ENCODE results near the gene PPM1H. TPM values are rescaled to one million over a fixed set of nuclear protein-coding genes. Genes with fewer than 3 reads are reported as not detected.

The PPM1H gene
- total RNA-seq, 3 donors from 2014 or later, result 4.9 to 6.1 (median 5.8) TPM

- Histone ChIP-seq H3K36me3 (ENCODE audit: low read depth) (no peaks in the 10 kb centered on the region), H3K4me1 (ENCODE audit: low read depth) (peaks cover 10% of the 10 kb centered on the region), H3K9me3 (no peaks in the 10 kb centered on the region), H3K4me3 (peak overlapping the region; percentile 78)
- DNase-seq (no peak), ATAC-seq (no peak)
- TF ChIP-seq, protein P1, sequence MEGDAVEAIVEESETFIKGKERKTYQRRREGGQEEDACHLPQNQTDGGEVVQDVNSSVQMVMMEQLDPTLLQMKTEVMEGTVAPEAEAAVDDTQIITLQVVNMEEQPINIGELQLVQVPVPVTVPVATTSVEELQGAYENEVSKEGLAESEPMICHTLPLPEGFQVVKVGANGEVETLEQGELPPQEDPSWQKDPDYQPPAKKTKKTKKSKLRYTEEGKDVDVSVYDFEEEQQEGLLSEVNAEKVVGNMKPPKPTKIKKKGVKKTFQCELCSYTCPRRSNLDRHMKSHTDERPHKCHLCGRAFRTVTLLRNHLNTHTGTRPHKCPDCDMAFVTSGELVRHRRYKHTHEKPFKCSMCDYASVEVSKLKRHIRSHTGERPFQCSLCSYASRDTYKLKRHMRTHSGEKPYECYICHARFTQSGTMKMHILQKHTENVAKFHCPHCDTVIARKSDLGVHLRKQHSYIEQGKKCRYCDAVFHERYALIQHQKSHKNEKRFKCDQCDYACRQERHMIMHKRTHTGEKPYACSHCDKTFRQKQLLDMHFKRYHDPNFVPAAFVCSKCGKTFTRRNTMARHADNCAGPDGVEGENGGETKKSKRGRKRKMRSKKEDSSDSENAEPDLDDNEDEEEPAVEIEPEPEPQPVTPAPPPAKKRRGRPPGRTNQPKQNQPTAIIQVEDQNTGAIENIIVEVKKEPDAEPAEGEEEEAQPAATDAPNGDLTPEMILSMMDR (IDR thresholded peaks at IDR 0.05), result no peak
- intact Hi-C loops (cut with DNase I, micrococcal nuclease), result no loop called here
Measured at GRCh38 chr12:62601765-62602164, 333.2 kb downstream of the PPM1H start.

DNA sequence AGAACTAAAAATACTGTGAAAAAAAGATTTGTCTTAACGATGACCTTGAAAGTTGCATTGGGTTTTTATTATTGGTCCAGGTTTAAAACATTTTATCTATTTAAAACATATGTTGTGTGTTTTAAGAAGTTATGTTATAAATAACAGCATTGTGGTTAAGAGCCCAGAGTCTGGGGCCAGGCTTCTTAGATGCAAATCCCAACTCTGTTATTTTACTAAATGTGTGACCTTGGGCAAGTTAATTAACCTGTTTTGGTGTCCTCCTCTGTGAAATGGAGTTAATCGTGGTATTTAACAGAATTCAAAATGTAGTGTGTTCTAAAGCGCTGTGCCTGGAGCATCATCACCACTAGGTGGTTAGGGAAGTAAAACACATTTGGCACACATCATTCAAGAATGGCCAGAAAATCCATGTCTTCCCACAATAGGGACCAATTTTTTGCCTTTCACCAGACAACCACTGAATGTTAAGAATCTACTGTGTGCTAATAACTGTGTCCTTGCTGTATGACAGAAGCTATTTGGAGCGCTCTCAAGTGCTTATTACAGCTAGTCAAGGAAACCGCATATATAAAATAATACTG, 335.0 kb downstream of the PPM1H start:
- DNase-seq (no peak), ATAC-seq (no peak)
- Histone ChIP-seq H3K4me1 (ENCODE audit: low read depth) (peaks cover 10% of the 10 kb centered on the region), H3K36me3 (ENCODE audit: low read depth) (no peaks in the 10 kb centered on the region), H3K9me3 (no peaks in the 10 kb centered on the region), H3K4me3 (no peak overlapping the region)
- TF ChIP-seq, protein P1 (IDR thresholded peaks at IDR 0.05), result no peak
- intact Hi-C loops (cut with DNase I, micrococcal nuclease), result loop anchor here in 1 of 2 donors (5.0 kb wide), 1 partner anchor 197 kb away; no protein-coding TSS in a partner anchor

GRCh38 chr12:62598846-62599245, 336.1 kb downstream of the PPM1H start:
- TF ChIP-seq, protein P1 (IDR thresholded peaks at IDR 0.05), result no peak
- intact Hi-C loops (cut with DNase I, micrococcal nuclease), result loop anchor here in 1 of 2 donors (5.0 kb wide), 1 partner anchor 198 kb away; no protein-coding TSS in a partner anchor
- Histone ChIP-seq H3K36me3 (ENCODE audit: low read depth) (no peaks in the 10 kb centered on the region), H3K9me3 (no peaks in the 10 kb centered on the region), H3K4me3 (no peak overlapping the region), H3K4me1 (ENCODE audit: low read depth) (peaks cover 5% of the 10 kb centered on the region)
- no peak for DNase-seq
- no peak for ATAC-seq

GRCh38 chr12:62597253-62597652, 337.7 kb downstream of the PPM1H start:
- H3K9me3 ChIP-seq, result no peaks in the 10 kb centered on the region
- ATAC-seq (no peak), DNase-seq (no peak)
- no peaks in the 10 kb centered on the region for H3K36me3 ChIP-seq (ENCODE audit: low read depth)
- H3K4me3 ChIP-seq, result no peak overlapping the region
- TF ChIP-seq, protein P1 (IDR thresholded peaks at IDR 0.05), result no peak
- H3K4me1 ChIP-seq (ENCODE audit: low read depth), result peaks cover 5% of the 10 kb centered on the region
- intact Hi-C loops (cut with DNase I, micrococcal nuclease), result loop anchor here in 1 of 2 donors (5.0 kb wide), 1 partner anchor 200 kb away; no protein-coding TSS in a partner anchor

Small RNA genes within 50 kb of the gene (microRNA-seq; reads per million reads assigned to microRNA genes)
- gene MIRLET7I, result 29,553 reads per million, percentile 97 among the genes with 10 or more reads in this experiment

Other genes starting within 250 kb of the PPM1H start
- gene AVPR1A, start 216.1 kb upstream of the PPM1H start, total RNA-seq, result 1 to 10 TPM in 1 of 3 donors, under 1 TPM in 2; 0.32 to 1.1 (median 0.63) TPM